ENCODE data around the gene SYNPO. TPM values are rescaled to one million over a fixed set of nuclear protein-coding genes. Genes with fewer than 3 reads are reported as not detected.

Gene SYNPO
- polyA plus RNA-seq (2011; rRNA removed) (13.7 and 20.7 TPM in 2 replicates), polyA plus RNA-seq (2017; fragmentation: RNase III; extraction: RNeasy Plus Mini Kit Qiagen cat#74134 plus additional on column Dnase treatment) (33.9 to 43.8 TPM (median 37.1 TPM) in 3 replicates), polyA minus RNA-seq (2011; rRNA and poly(A)+ RNA removed) (51.4 and 51.7 TPM in 2 replicates)
- polyA plus RNA-seq (2012; cell fraction: cytosol; rRNA removed) = 12.2 and 15.7 TPM in 2 replicates
- polyA plus RNA-seq (2012; cell fraction: nucleus; rRNA removed) = 28.5 and 29.0 TPM in 2 replicates

DNA sequence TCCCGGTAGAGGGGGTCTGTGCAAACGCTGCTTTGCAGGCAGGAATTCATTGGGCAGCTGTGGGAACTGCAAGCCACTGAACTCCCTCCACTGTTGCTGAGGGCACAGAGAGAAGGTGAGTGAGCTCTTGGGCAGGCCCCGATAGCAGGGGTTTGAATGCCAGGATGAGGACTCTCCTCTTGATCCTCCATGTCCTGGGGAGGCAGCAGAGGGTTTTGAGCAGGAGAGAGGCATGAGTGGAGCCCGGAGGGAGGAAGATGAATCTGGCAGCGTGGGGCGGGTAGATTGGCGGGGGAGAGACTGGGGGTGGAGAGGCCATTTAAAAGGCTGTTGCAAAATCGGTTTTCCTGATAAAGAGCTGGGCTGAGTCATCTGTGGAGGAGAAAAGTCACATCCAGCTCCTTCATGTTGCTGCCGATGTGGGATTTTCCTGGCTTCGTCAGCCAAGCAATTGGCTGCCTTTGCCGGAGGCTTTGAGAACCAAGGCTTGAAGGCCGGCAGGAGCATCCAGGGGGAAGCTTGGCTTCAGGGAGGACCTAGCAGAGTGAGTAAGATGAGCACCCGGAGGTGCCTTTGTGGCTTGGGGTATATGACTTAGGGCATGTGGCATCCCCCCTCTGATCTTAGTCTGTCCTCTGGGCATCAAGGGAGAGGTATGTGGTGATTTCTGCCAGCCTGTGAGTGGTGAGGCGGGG lies at the start of gene SYNPO:
Gene SYNPO (plus strand): TSS at position 350 of the 695 bp plus-strand sequence. CDS start 7,616 bp downstream, outside the sequence.
- ATAC-seq = peak; percentile 36 to 42
- under 1% methylated on average over 14 of the region's 14 CpGs for WGBS (ENCODE audit: missing lambda C conversion rate)
- no peaks in the 10 kb centered on the region for H3K9me3 ChIP-seq
- DNase-seq (ENCODE audit: low read depth in 1 of 2, low spot score in 1 of 2) = peak; percentile 80 to 84
- peak within 1 kb of the TSS; percentile 95 to 96 for H3K27ac ChIP-seq
- peaks cover 88% of the 10 kb centered on the region for H3K4me1 ChIP-seq
- H3K4me3 ChIP-seq = peak within 1 kb of the TSS; percentile 54
- FAIRE-seq = no peak
- ChIA-PET POLR2A (interaction anchor here (0.9 to 3.0 kb wide), 6 partner anchors 13 to 204 kb away, joined by 3 to 13 read pairs (median 4); partner anchors contain the start of gene RBM22), CTCF (interaction anchor here (1.0 to 10.6 kb wide), 9 partner anchors 10 to 180 kb away, joined by 3 to 143 read pairs (median 4); partner anchors contain the start of genes MYOZ3 and RBM22)
- peak within 1 kb of the TSS; percentile 93 for H3K4me2 ChIP-seq
- peak; percentile 26 for TF ChIP-seq MAFK (IDR thresholded peaks at IDR 0.05; ENCODE audit: partially characterized antibody)
- TF ChIP-seq HOXB5 (CRISPR knock-in tag; IDR thresholded peaks at IDR 0.05) = no peak
- TF ChIP-seq HOXB13 (CRISPR knock-in tag; IDR thresholded peaks at IDR 0.05; ENCODE audit: low read depth) = no peak
- no peak for TF ChIP-seq MAZ (IDR thresholded peaks at IDR 0.05; ENCODE audit: borderline replicate concordance, low read depth, low read length)
- no peak for TF ChIP-seq CTCF (IDR thresholded peaks at IDR 0.05)
- TF ChIP-seq EP300 (IDR thresholded peaks at IDR 0.05) = peak; percentile 39 to 40; a peak in 2 of 5 replicates
- no peak for TF ChIP-seq EHMT2 (IDR thresholded peaks at IDR 0.05; ENCODE audit: low read depth)
- no peak for TF ChIP-seq FOSB (CRISPR knock-in tag; IDR thresholded peaks at IDR 0.05)
- TF ChIP-seq, protein P1, sequence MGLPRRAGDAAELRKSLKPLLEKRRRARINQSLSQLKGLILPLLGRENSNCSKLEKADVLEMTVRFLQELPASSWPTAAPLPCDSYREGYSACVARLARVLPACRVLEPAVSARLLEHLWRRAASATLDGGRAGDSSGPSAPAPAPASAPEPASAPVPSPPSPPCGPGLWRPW (IDR thresholded peaks at IDR 0.05) = no peak
- TF ChIP-seq, protein P2, sequence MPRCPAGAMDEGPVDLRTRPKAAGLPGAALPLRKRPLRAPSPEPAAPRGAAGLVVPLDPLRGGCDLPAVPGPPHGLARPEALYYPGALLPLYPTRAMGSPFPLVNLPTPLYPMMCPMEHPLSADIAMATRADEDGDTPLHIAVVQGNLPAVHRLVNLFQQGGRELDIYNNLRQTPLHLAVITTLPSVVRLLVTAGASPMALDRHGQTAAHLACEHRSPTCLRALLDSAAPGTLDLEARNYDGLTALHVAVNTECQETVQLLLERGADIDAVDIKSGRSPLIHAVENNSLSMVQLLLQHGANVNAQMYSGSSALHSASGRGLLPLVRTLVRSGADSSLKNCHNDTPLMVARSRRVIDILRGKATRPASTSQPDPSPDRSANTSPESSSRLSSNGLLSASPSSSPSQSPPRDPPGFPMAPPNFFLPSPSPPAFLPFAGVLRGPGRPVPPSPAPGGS (IDR thresholded peaks at IDR 0.05) = peak; percentile 62; the same call in 1 of the 3 replicates
- TF ChIP-seq, protein P3, sequence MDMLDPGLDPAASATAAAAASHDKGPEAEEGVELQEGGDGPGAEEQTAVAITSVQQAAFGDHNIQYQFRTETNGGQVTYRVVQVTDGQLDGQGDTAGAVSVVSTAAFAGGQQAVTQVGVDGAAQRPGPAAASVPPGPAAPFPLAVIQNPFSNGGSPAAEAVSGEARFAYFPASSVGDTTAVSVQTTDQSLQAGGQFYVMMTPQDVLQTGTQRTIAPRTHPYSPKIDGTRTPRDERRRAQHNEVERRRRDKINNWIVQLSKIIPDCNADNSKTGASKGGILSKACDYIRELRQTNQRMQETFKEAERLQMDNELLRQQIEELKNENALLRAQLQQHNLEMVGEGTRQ (IDR thresholded peaks at IDR 0.05) = no peak
- no peak for TF ChIP-seq ATOH8 (CRISPR knock-in tag; IDR thresholded peaks at IDR 0.05; ENCODE audit: low read depth)
- no peak for TF ChIP-seq ZC3H11A (IDR thresholded peaks at IDR 0.05)
- TF ChIP-seq NR3C1 (IDR thresholded peaks at IDR 0.05) = no peak
- TF ChIP-seq HOXA7 (CRISPR knock-in tag; IDR thresholded peaks at IDR 0.05) = no peak; the same call in 1 of the 2 replicates
- TF ChIP-seq POLR2AphosphoS2 (conservative IDR thresholded peaks at IDR 0.05; ENCODE audit: low read length) = no peak
- no peak for TF ChIP-seq HDAC2 (IDR thresholded peaks at IDR 0.05)
- no peak for TF ChIP-seq NPAS2 (CRISPR knock-in tag; IDR thresholded peaks at IDR 0.05; ENCODE audit: borderline replicate concordance)
- TF ChIP-seq, protein P4, sequence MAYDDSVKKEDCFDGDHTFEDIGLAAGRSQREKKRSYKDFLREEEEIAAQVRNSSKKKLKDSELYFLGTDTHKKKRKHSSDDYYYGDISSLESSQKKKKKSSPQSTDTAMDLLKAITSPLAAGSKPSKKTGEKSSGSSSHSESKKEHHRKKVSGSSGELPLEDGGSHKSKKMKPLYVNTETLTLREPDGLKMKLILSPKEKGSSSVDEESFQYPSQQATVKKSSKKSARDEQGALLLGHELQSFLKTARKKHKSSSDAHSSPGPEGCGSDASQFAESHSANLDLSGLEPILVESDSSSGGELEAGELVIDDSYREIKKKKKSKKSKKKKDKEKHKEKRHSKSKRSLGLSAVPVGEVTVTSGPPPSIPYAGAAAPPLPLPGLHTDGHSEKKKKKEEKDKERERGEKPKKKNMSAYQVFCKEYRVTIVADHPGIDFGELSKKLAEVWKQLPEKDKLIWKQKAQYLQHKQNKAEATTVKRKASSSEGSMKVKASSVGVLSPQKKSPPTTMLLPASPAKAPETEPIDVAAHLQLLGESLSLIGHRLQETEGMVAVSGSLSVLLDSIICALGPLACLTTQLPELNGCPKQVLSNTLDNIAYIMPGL (CRISPR knock-in tag; IDR thresholded peaks at IDR 0.05; ENCODE audit: borderline replicate concordance) = no peak
- no peak for TF ChIP-seq TFCP2L1 (CRISPR knock-in tag; IDR thresholded peaks at IDR 0.05)
- TF ChIP-seq ELK1 (IDR thresholded peaks at IDR 0.05; ENCODE audit: low read depth, low read length) = no peak
- no peak for TF ChIP-seq TP53 (CRISPR knock-in tag; IDR thresholded peaks at IDR 0.05)
- no peak for TF ChIP-seq HEYL (CRISPR knock-in tag; IDR thresholded peaks at IDR 0.05)
- no peak for TF ChIP-seq BHLHE40 (IDR thresholded peaks at IDR 0.05; ENCODE audit: low read depth, low read length)
- no peak for TF ChIP-seq FOXS1 (CRISPR knock-in tag; IDR thresholded peaks at IDR 0.05)
- TF ChIP-seq CHD4 (IDR thresholded peaks at IDR 0.05; ENCODE audit: borderline replicate concordance) = no peak
- no peak for TF ChIP-seq NFE2L2 (conservative IDR thresholded peaks at IDR 0.05; ENCODE audit: low read length)
- no peak for TF ChIP-seq CBX2 (IDR thresholded peaks at IDR 0.05; ENCODE audit: borderline replicate concordance, low read depth)
- TF ChIP-seq CBX8 (IDR thresholded peaks at IDR 0.05) = no peak
- TF ChIP-seq, protein P5, sequence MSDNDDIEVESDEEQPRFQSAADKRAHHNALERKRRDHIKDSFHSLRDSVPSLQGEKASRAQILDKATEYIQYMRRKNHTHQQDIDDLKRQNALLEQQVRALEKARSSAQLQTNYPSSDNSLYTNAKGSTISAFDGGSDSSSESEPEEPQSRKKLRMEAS (IDR thresholded peaks at IDR 0.05) = peak; percentile 57
- TF ChIP-seq JUN (IDR thresholded peaks at IDR 0.05) = peak; percentile 45 to 80; a peak in 4 of 5 replicates
- no peak for TF ChIP-seq ZNF302 (CRISPR knock-in tag; IDR thresholded peaks at IDR 0.05)
